B cell (primary cell): ENCODE results near the gene KPNA6. TPM values are rescaled to one million over a fixed set of nuclear protein-coding genes. Genes with fewer than 3 reads are reported as not detected.
A peak's percentile ranks its signal among the peaks of the same experiment; 100 is the strongest.
"Not testable (repeated sequence)": the region's sequence is repeated elsewhere in the genome, so short reads cannot be mapped to it uniquely, and the experiment has no call there.

Source experiments
- ATAC-seq: fragments of 200-7000 bp; cut with Tn5 transposase; one replicate; pipeline ENCODE4 v1.10.0; 2021; ENCODE audit warnings: low read depth, mild to moderate bottlenecking, moderate number of reproducible peaks, moderate library complexity
- CTCF ChIA-PET: fragments of 350-600 bp; sonication (Branson Sonifier 250); formaldehyde crosslinking; loops from one replicate; lab custom pipeline; 2021; ENCODE audit warnings: antibody characterized with exemption, inconsistent platforms; lab: Charles Lee
- POLR2A ChIA-PET: fragments of 350-600 bp; sonication (Branson Sonifier 250); formaldehyde crosslinking; loops from one replicate; lab custom pipeline; 2021; ENCODE audit warnings: antibody characterized with exemption; lab: Charles Lee
- DNase-seq: peaks from one replicate; pipeline ENCODE4 v3.0.0; 2013
- H2AFZ ChIP-seq: 2 replicates; pipeline ENCODE4 v1.6.1; 2012; ENCODE audit warnings: mild to moderate bottlenecking, low read depth, low read length; ENCODE audit not compliant: insufficient read depth, poor library complexity, severe bottlenecking
- H3K27ac ChIP-seq, 2 donors: 1 replicate in 1 of 2; 2 replicates in 1 of 2; pipeline ENCODE4 v1.5.1; 2012 to 2013; ENCODE audit warnings: low read length in 2 of 2, mild to moderate bottlenecking in 2 of 2, moderate library complexity in 1 of 2
- H3K27me3 ChIP-seq, 4 experiments: fragments of 200-600 bp in 1 of 4; sonication (generic) in 1 of 4; replicated peaks in 1 of 4; 1 replicate in 2 of 4; 2 replicates in 2 of 4; pipeline versions ENCODE4 v1.6.1 to v1.7.0; 2013 to 2016; ENCODE audit warnings: low read length in 3 of 4, mild to moderate bottlenecking in 2 of 4, mixed read lengths in 1 of 4, moderate library complexity in 1 of 4; ENCODE audit not compliant: insufficient read depth in 4 of 4, control insufficient read depth in 3 of 4; ENCODE audit errors: control extremely low read depth in 1 of 4
- H3K36me3 ChIP-seq, 2 experiments: replicated peaks in 1 of 2; 1 replicate in 1 of 2; 2 replicates in 1 of 2; pipeline versions ENCODE4 v1.6.1 to v1.7.1; 2013; ENCODE audit warnings: low read length in 1 of 2; ENCODE audit not compliant: insufficient read depth in 2 of 2, control insufficient read depth in 1 of 2; ENCODE audit errors: control extremely low read depth in 1 of 2, extremely low read depth in 1 of 2
- H3K4me1 ChIP-seq, 2 donors: fragments of 200-600 bp in 1 of 2; sonication (generic) in 1 of 2; 1 replicate in 1 of 2; 2 replicates in 1 of 2; pipeline versions ENCODE4 v1.5.1 to v1.6.1; 2013 to 2017; ENCODE audit warnings: low read length in 2 of 2; ENCODE audit not compliant: control insufficient read depth in 2 of 2, insufficient read depth in 2 of 2
- H3K4me2 ChIP-seq: replicated peaks from 2 replicates; pipeline ENCODE3; 2012; ENCODE audit warnings: mild to moderate bottlenecking, low read depth, low read length; ENCODE audit not compliant: poor library complexity, severe bottlenecking
- H3K4me3 ChIP-seq, 5 experiments: fragments of 200-600 bp in 1 of 5; sonication (generic) in 1 of 5; 1 replicate in 3 of 5; 2 replicates in 2 of 5; pipeline versions ENCODE4 v1.5.1 to v1.7.0; 2011 to 2016; ENCODE audit warnings: low read length in 4 of 5, mild to moderate bottlenecking in 4 of 5, low read depth in 2 of 5, control low read depth in 1 of 5, moderate library complexity in 1 of 5; ENCODE audit not compliant: insufficient read depth in 1 of 5; ENCODE audit errors: control extremely low read depth in 1 of 5, extremely low read depth in 1 of 5
- H3K79me2 ChIP-seq: fragments of 200-600 bp; sonication (generic); one replicate; pipeline ENCODE4 v1.6.0; 2016; ENCODE audit warnings: low read length; ENCODE audit not compliant: control insufficient read depth, insufficient read depth
- H3K9ac ChIP-seq: fragments of 200-600 bp; sonication (generic); 2 replicates; pipeline ENCODE4 v1.6.1; 2017; ENCODE audit warnings: mild to moderate bottlenecking, low read length, moderate library complexity
- H3K9me3 ChIP-seq, 3 donors: one replicate each; pipeline versions ENCODE4 v1.6.1 to v1.7.1; 2013; ENCODE audit warnings: low read length in 2 of 3; ENCODE audit not compliant: control insufficient read depth in 2 of 3, insufficient read depth in 1 of 3; ENCODE audit errors: control extremely low read depth in 1 of 3
- H4K20me1 ChIP-seq: 2 replicates; pipeline ENCODE4 v1.6.0; 2012; ENCODE audit warnings: mild to moderate bottlenecking, low read length; ENCODE audit not compliant: insufficient read depth, control insufficient read depth, poor library complexity, severe bottlenecking
- H3K27ac Mint-ChIP-seq: one replicate; pipeline ENCODE4 v1.8.0; 2021; ENCODE audit warnings: mixed read lengths
- H3K27me3 Mint-ChIP-seq: one replicate; pipeline ENCODE4 v1.8.0; 2021; ENCODE audit warnings: mixed read lengths
- H3K4me1 Mint-ChIP-seq: one replicate; pipeline ENCODE4 v1.8.0; 2021; ENCODE audit warnings: mixed read lengths
- H3K4me3 Mint-ChIP-seq: one replicate; pipeline ENCODE4 v1.8.0; 2021; ENCODE audit warnings: mixed read lengths
- H3K9me3 Mint-ChIP-seq: one replicate; pipeline ENCODE4 v1.8.0; 2022; ENCODE audit warnings: mixed read lengths; ENCODE audit not compliant: insufficient read depth
- EZH2 ChIP-seq: IDR thresholded peaks from 2 replicates; pipeline ENCODE4 v1.6.1; 2012; ENCODE audit warnings: borderline replicate concordance, low read depth, mild to moderate bottlenecking, moderate library complexity, low read length; ENCODE audit not compliant: insufficient read depth, poor library complexity, severe bottlenecking
- WGBS: methylation state at CpG from one replicate; pipeline ENCODE4 v1.1.5; 2013; ENCODE audit warnings: missing lambda C conversion rate; ENCODE audit not compliant: insufficient coverage; 5-methylcytosine and 5-hydroxymethylcytosine counted together
- intact Hi-C: fragments of 100-400 bp; cut with micrococcal nuclease; formaldehyde crosslinking; loops from one replicate; pipeline ENCODE4 v1.10.0; 2022
- polyA plus RNA-seq: library from polyadenylated mRNA; depleted of rRNA; stranded (reverse); fragments of >200 nt; gene quantifications from 2 replicates; pipeline ENCODE4 v1.2.3, GENCODE V29; 2012
- total RNA-seq, 2 donors: library from RNA; stranded (reverse); fragments of 120-200 nt in 1 of 2; gene quantifications; 1 replicate in 1 of 2; 2 replicates in 1 of 2; pipeline versions ENCODE4 v1.2.3 to v1.2.4, GENCODE V29; 2013 to 2022
- TF ChIP-seq, protein P1 (sequence below): fragments of 200-600 bp; IDR thresholded peaks from one replicate; pipeline ENCODE4 v1.8.0; 2022; ENCODE audit warnings: antibody characterized with exemption, mild to moderate bottlenecking

Gene KPNA6
- total and polyA plus RNA-seq, 2 donors (not counting 1 experiment from before 2014, with no cell fraction given): 14.0 to 49.9 TPM

DNA sequence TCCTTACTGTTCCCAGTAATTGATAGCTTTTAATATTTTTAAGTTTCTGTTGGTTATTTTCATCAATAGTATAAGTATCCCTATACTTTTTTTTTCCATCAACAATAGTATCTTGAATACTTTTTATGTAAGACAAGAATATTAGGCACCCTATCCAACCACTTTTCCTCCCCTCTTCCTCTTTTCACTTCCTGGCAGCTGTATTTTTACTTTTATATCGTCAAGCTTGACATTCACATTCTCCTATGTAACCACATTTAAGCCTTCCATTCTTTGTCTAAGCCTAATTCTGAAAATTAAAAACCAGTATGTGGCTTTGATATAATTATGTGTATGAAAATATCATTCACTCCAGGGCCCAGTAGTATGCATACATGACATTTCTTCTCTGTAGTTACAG lies 25.8 kb upstream of the KPNA6 start:
- H3K9ac ChIP-seq: no peak overlapping the region
- peaks cover 0 to 48% of the 10 kb centered on the region in 2 experiments for H3K36me3 ChIP-seq
- CTCF ChIA-PET: interaction anchor here (1.0 to 1.3 kb wide), 2 partner anchors 9 to 28 kb away, joined by 5 read pairs; partner anchors contain the start of gene TMEM39B
- WGBS: no CpG with 5 or more reads among the region's 1 CpG
- H2AFZ ChIP-seq: no peak overlapping the region
- peak overlapping the region in 1 of 2 donors; percentile 27 for H3K27ac ChIP-seq
- no peaks in the 10 kb centered on the region for H4K20me1 ChIP-seq
- H3K79me2 ChIP-seq: peaks cover 15% of the 10 kb centered on the region
- POLR2A ChIA-PET: interaction anchor here (0.6 kb wide), 2 partner anchors 26 to 73 kb away, joined by 3 to 5 read pairs; partner anchors contain the start of gene KPNA6
- no peaks in the 10 kb centered on the region for H3K27me3 ChIP-seq
- peaks cover 3 to 6% of the 10 kb centered on the region in 2 donors for H3K4me1 ChIP-seq
- H3K4me3 ChIP-seq: no peak overlapping the region
- DNase-seq (no peak), ATAC-seq (no peak)
- H3K4me2 ChIP-seq: peak overlapping the region; percentile 34
- peak overlapping the region; percentile 26 for H3K27ac Mint-ChIP-seq
- peak overlapping the region; percentile 13 for H3K4me3 Mint-ChIP-seq
- no peaks in the 10 kb centered on the region for H3K27me3 Mint-ChIP-seq
- H3K9me3 Mint-ChIP-seq: no peaks in the 10 kb centered on the region
- TF ChIP-seq EZH2: no peak
- TF ChIP-seq, protein P1, sequence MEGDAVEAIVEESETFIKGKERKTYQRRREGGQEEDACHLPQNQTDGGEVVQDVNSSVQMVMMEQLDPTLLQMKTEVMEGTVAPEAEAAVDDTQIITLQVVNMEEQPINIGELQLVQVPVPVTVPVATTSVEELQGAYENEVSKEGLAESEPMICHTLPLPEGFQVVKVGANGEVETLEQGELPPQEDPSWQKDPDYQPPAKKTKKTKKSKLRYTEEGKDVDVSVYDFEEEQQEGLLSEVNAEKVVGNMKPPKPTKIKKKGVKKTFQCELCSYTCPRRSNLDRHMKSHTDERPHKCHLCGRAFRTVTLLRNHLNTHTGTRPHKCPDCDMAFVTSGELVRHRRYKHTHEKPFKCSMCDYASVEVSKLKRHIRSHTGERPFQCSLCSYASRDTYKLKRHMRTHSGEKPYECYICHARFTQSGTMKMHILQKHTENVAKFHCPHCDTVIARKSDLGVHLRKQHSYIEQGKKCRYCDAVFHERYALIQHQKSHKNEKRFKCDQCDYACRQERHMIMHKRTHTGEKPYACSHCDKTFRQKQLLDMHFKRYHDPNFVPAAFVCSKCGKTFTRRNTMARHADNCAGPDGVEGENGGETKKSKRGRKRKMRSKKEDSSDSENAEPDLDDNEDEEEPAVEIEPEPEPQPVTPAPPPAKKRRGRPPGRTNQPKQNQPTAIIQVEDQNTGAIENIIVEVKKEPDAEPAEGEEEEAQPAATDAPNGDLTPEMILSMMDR: no peak
- peaks cover 16% of the 10 kb centered on the region for H3K4me1 Mint-ChIP-seq
- no peaks in the 10 kb centered on the region for H3K9me3 ChIP-seq
- intact Hi-C loops: no loop called here

DNA sequence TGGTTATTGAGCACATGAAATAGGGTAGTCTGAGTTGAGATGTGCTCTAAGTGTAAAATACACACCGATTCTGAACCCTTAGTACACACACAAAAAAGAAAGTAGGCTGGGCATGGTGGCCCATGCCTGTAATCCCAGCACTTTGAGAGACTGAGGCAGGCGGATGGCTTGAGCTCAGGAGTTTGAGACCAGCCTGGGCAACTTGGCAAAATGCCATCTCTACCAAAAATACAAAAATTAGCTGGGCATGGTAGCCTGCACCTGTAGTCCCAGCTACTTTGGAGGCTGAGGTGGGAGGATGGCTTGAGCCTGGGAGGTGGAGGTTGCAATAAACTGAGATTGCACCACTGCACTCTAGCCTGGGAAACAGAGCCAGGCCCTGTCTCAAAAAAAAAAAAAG lies 21.5 kb upstream of the KPNA6 start:
- H4K20me1 ChIP-seq, H2AFZ ChIP-seq, H3K27ac ChIP-seq, H3K27me3 Mint-ChIP-seq, H3K4me1 ChIP-seq, ATAC-seq, DNase-seq, H3K4me3 ChIP-seq, intact Hi-C loops, H3K4me3 Mint-ChIP-seq, H3K27ac Mint-ChIP-seq, H3K9ac ChIP-seq, H3K4me2 ChIP-seq, H3K9me3 Mint-ChIP-seq, H3K9me3 ChIP-seq, H3K27me3 ChIP-seq: not testable (repeated sequence)
- Histone ChIP-seq H3K36me3 (peaks cover 0 to 40% of the 10 kb centered on the region in 2 experiments), H3K79me2 (peaks cover 15% of the 10 kb centered on the region)
- peaks cover 11% of the 10 kb centered on the region for H3K4me1 Mint-ChIP-seq
- no CpG with 5 or more reads among the region's 2 CpGs for WGBS
- ChIA-PET CTCF (interaction anchor here (1.3 kb wide), 1 partner anchor 10 kb away, joined by 4 read pairs; no protein-coding TSS in a partner anchor), POLR2A (interaction anchor here (0.6 kb wide), 1 partner anchor 36 kb away, joined by 3 read pairs; no protein-coding TSS in a partner anchor)
